Peyer's patch (tissue), 4 donors: ENCODE results near the gene TNS3.

ENCODE experiments used
- POLR2A ChIP-seq, 2 donors: fragments of 450-650 bp; IDR thresholded peaks; one replicate each; pipeline ENCODE4 v1.5.1; 2017; ENCODE audit warnings: antibody characterized with exemption in 2 of 2, mild to moderate bottlenecking in 2 of 2, moderate library complexity in 2 of 2
- TF ChIP-seq, protein P1 (sequence below), 6 experiments: fragments of 450-650 bp in 4 of 6; fragments of 200-600 bp in 2 of 6; sonication (generic) in 1 of 6; IDR thresholded peaks; one replicate each; pipeline ENCODE4 v1.5.1; 2017 to 2019; ENCODE audit warnings: antibody characterized with exemption in 6 of 6, mild to moderate bottlenecking in 3 of 6, moderate library complexity in 1 of 6

DNA sequence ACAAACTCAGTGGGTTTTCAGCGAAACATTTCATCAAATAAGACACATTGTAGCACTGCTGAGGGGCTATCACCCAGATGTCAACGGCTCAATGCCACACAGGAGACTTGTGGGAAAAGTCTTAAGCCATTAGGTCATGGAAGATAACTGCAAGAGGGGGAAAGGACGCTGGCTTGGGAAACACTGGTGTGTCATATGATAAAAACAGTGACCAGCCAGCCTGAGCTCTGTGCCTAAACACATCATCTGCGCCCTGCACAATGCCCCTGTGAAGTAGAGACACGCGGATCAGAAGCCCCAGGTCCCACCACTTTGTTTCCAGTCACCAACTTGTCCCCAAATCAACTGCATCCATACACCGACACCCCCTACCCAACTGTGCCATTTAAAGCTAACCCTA, 116.7 kb downstream of the TNS3 start:
- TF ChIP-seq, protein P1, sequence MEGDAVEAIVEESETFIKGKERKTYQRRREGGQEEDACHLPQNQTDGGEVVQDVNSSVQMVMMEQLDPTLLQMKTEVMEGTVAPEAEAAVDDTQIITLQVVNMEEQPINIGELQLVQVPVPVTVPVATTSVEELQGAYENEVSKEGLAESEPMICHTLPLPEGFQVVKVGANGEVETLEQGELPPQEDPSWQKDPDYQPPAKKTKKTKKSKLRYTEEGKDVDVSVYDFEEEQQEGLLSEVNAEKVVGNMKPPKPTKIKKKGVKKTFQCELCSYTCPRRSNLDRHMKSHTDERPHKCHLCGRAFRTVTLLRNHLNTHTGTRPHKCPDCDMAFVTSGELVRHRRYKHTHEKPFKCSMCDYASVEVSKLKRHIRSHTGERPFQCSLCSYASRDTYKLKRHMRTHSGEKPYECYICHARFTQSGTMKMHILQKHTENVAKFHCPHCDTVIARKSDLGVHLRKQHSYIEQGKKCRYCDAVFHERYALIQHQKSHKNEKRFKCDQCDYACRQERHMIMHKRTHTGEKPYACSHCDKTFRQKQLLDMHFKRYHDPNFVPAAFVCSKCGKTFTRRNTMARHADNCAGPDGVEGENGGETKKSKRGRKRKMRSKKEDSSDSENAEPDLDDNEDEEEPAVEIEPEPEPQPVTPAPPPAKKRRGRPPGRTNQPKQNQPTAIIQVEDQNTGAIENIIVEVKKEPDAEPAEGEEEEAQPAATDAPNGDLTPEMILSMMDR (IDR thresholded peaks at IDR 0.05) = no peak
- no peak for TF ChIP-seq POLR2A (IDR thresholded peaks at IDR 0.05)
